IPS-18c (cell line): Measurements from ENCODE around the gene CFHR3.
"Not testable (repeated sequence)": the region's sequence is repeated elsewhere in the genome, so short reads cannot be mapped to it uniquely, and the experiment has no call there.

Experiments used
- H3K4me3 ChIP-seq: 2 replicates; pipeline ENCODE4 v1.7.0; 2013; ENCODE audit warnings: low read depth, mild to moderate bottlenecking, low read length, moderate library complexity; ENCODE audit not compliant: insufficient read depth
- H3K9me3 ChIP-seq: one replicate; pipeline ENCODE4 v1.6.1; 2013; ENCODE audit warnings: mild to moderate bottlenecking, low read length, moderate library complexity; ENCODE audit not compliant: control insufficient read depth, insufficient read depth

Gene CFHR3

GRCh38 chr1:196774603-196775002 lies at the start of gene CFHR3:
Gene CFHR3 (plus strand): TSS chr1:196774840. CDS start chr1:196774887, 47 bp downstream.
- H3K9me3 ChIP-seq = no peaks in the 10 kb centered on the region
- no peak within 1 kb of the TSS for H3K4me3 ChIP-seq

GRCh38 chr1:196732526-196732925 lies 42.1 kb upstream of the CFHR3 start:
- H3K9me3 ChIP-seq = no peaks in the 10 kb centered on the region
- H3K4me3 ChIP-seq = no peak overlapping the region

GRCh38 chr1:196733091-196733970 lies 41.3 kb upstream of the CFHR3 start:
- no peaks in the 10 kb centered on the region for H3K9me3 ChIP-seq
- H3K4me3 ChIP-seq = no peak overlapping the region

GRCh38 chr1:196734006-196734405 lies 40.6 kb upstream of the CFHR3 start:
- no peak overlapping the region for H3K4me3 ChIP-seq
- H3K9me3 ChIP-seq = no peaks in the 10 kb centered on the region

DNA sequence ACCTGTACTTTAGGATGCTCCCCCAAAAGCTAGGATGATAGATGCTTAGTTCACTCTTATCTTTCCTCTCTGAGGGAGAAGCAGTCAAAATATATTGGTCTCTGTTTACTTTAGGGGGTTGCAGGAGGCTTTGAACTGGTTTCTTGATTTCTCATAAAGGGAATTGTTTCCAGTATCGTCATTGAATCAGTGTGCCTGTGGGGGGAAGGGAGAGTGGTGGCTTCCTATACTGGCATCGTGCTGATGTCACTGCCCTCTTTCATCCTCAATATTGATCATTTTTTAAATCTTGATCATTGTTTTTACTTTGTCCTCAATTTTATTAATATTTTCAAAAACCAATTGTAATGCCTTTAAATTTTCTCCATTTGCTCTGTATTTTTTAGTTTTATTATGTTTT lies 40.2 kb upstream of the CFHR3 start:
- no peak overlapping the region for H3K4me3 ChIP-seq
- H3K9me3 ChIP-seq = no peaks in the 10 kb centered on the region

GRCh38 chr1:196738730-196739129 lies 35.9 kb upstream of the CFHR3 start:
- Histone ChIP-seq H3K4me3 (no peak overlapping the region), H3K9me3 (no peaks in the 10 kb centered on the region)

DNA sequence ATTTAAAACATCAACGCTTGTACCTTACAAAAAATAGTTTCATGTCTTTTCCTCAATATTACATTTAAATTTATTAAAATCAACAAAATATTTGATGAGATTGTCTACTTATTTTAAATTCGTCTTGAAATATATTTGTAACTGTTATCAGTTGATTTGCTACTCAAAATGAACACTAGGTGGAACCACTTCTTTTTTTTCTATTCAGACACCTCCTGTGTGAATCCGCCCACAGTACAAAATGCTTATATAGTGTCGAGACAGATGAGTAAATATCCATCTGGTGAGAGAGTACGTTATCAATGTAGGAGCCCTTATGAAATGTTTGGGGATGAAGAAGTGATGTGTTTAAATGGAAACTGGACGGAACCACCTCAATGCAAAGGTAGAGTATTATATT lies 31.4 kb upstream of the CFHR3 start:
- H3K9me3 ChIP-seq, H3K4me3 ChIP-seq: not testable (repeated sequence)

- H3K4me3 ChIP-seq = not testable (repeated sequence)
Observed at GRCh38 chr1:196765019-196765740, 9.5 kb upstream of the CFHR3 start.

DNA sequence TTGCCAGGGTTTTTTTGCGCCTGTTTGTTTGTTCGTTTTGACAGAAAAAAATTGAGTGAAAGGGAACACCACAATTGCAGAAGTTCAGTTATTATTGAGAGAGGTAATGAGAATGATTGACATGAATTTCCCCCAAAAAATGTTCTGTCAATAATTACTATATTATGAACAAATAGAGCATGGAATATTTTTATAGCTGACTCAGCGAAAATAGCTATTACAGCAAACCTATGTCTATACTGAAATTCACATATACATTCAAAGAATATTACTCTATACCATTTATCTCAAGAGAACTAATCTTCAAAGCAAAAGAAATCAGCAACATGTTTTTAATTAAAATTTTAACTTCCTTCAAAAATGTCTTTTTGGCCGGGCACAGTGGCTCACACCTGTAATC lies 4.8 kb upstream of the CFHR3 start:
- not testable (repeated sequence) for H3K4me3 ChIP-seq, H3K9me3 ChIP-seq

More at GRCh38 chr1:196765019-196765740, 9.5 kb upstream of the CFHR3 start:
- not testable (repeated sequence) for H3K9me3 ChIP-seq

DNA sequence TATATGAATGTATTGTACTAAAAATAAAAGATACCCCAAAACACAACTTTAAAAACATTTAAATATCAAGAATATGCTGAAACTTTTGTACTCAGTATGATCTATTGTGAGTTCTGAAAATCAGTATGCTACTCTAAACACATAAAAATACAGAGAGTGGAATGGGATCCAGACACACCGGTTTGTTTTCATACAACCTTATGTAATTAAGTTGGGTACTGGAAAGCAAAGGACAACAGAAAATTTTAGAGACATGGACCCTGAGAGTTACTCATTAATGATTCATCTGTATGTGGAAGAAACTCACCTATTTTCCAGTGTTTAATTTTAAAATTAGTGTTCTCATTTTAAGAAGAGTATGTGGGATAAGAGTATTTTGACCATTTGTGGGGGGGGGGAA lies 927 bp upstream of the CFHR3 start:
- Histone ChIP-seq H3K4me3 (no peak overlapping the region), H3K9me3 (no peaks in the 10 kb centered on the region)

- Histone ChIP-seq H3K9me3 (no peaks in the 10 kb centered on the region), H3K4me3 (no peak overlapping the region)
Observed at GRCh38 chr1:196774175-196774574, 465 bp upstream of the CFHR3 start.

DNA sequence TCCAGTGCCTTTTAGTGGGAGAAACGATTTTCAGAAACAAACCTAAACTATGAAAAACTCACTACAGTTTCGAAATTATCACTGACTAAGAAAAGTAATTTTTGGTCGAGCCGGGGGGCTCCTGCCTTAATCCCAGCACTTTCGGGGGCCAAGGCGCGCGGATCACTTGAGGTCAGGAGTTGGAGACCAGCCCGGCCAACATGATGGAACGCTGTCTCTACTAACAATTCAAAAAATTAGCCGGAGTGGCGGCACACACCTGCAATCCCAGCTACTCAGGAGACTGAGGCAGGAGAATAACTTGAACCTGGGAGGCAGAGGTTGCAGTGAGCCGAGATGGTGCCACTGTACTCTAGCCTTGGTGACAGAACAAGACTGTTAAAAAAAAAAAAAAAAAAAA lies 3.0 kb downstream of the CFHR3 start:
- no peaks in the 10 kb centered on the region for H3K9me3 ChIP-seq
- no peak overlapping the region for H3K4me3 ChIP-seq

- no peaks in the 10 kb centered on the region for H3K9me3 ChIP-seq
- no peak overlapping the region for H3K4me3 ChIP-seq
Observed at GRCh38 chr1:196779093-196779492, 4.5 kb downstream of the CFHR3 start.

GRCh38 chr1:196791252-196791651 lies 16.6 kb downstream of the CFHR3 start:
- not testable (repeated sequence) for H3K4me3 ChIP-seq

GRCh38 chr1:196794103-196794502 lies 19.5 kb downstream of the CFHR3 start:
- H3K4me3 ChIP-seq, H3K9me3 ChIP-seq: not testable (repeated sequence)

More at GRCh38 chr1:196791252-196791651, 16.6 kb downstream of the CFHR3 start:
- H3K9me3 ChIP-seq = not testable (repeated sequence)

DNA sequence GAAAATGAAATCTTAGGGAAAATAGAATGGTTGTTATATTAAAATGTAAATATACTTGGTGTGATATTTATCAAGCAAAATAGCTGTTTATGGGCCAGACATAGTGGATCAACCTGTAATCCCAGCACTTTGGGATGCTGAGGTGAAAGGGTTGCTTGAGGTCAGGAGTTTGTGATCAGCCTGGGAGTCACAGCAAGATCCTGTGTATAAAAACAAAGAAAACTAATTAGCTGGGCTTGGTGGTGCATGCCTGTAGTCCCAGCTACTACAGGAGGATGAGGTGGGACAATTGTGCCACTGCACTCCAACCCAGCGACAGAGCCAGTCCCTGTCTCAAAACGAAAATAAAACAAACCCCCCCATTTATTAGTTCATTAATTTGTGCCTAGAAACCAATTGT lies 23.3 kb downstream of the CFHR3 start:
- H3K4me3 ChIP-seq = no peak overlapping the region

GRCh38 chr1:196801920-196802319 lies 27.3 kb downstream of the CFHR3 start:
- H3K4me3 ChIP-seq = not testable (repeated sequence)

More for the DNA sequence above, 23.3 kb downstream of the CFHR3 start:
- H3K9me3 ChIP-seq = no peaks in the 10 kb centered on the region

GRCh38 chr1:196808529-196809235 lies 34.0 kb downstream of the CFHR3 start:
- no peaks in the 10 kb centered on the region for H3K9me3 ChIP-seq
- H3K4me3 ChIP-seq = no peak overlapping the region

More at GRCh38 chr1:196801920-196802319, 27.3 kb downstream of the CFHR3 start:
- not testable (repeated sequence) for H3K9me3 ChIP-seq
